Skin of body (tissue), 2 donors: ENCODE measurements around the gene APOC1. TPM values are rescaled to one million over a fixed set of nuclear protein-coding genes. Genes with fewer than 3 reads are reported as not detected.
A peak's percentile ranks its signal among the peaks of the same experiment; 100 is the strongest.
"Not testable (repeated sequence)": the region's sequence is repeated elsewhere in the genome, so short reads cannot be mapped to it uniquely, and the experiment has no call there.

Experiments
- DNase-seq: peaks from one replicate; lab custom pipeline; 2025; lab: John Stamatoyannopoulos, UW
- total RNA-seq: library from RNA; depleted of rRNA; stranded (reverse); fragments of >200 nt; gene quantifications from one replicate; pipeline ENCODE4 v1.2.3, GENCODE V29; 2014

APOC1 gene
- total RNA-seq, result 44.6 TPM

- peak; percentile 84 for DNase-seq
Measured at GRCh38 chr19:44914433-44915206, at the start of gene APOC1. Gene APOC1 (plus strand): TSS chr19:44914608. CDS start chr19:44914892, 284 bp downstream.

- no peak for DNase-seq
Measured at GRCh38 chr19:44865196-44865767, 49.1 kb upstream of the APOC1 start.

DNA sequence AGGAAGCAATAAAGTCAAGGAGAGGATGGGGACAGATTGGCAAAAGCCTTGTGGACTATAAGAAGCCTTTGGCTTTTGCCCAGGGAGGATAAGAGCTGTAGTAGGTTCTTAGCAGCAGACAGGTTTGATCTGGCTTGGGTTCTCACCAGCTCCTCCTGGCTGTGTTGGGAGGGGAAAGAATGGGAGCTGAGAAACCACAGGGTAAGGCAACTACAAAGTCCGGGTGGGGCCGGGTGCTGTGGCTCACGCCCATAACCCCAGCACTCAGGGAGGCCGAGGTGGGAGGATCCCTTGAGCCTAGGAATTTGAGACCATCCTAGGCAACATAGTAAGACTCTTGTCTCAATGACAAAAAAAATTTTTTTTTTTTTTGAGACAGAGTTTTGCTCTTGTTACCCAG lies 47.7 kb upstream of the APOC1 start:
- no peak for DNase-seq

- DNase-seq, result no peak
Measured at GRCh38 chr19:44867578-44867977, 46.8 kb upstream of the APOC1 start.

GRCh38 chr19:44869733-44870470 lies 44.5 kb upstream of the APOC1 start:
- no peak for DNase-seq

DNA sequence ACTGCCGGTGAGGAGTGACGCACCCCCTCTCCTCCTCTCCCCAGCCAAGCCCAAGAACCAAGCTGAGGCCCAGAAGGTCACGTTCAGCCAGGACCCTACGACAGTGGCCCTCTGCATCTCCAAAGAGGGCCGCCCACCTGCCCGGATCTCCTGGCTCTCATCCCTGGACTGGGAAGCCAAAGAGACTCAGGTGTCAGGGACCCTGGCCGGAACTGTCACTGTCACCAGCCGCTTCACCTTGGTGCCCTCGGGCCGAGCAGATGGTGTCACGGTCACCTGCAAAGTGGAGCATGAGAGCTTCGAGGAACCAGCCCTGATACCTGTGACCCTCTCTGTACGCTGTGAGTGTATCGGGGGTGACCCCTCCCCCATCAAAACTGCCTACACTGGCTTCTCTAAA lies 42.6 kb upstream of the APOC1 start:
- DNase-seq, result no peak

DNA sequence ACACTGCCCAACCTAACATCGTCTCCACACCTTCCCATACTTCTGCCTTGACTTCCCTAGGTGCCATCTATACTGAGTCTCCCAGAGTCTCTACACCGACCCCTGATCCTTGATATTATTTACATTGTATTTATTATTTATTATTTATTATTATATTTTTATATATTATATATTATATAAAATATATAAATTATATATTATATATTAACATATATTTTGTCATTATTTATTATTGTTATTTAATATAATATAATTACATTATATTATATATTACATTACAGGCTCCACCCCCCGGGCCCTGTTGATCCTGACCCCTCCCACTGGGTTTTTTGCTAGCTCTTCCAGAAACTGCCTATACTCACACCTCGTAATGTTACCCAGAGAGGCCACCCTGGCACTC lies 41.7 kb upstream of the APOC1 start:
- DNase-seq, result no peak

- DNase-seq, result no peak
Measured at GRCh38 chr19:44874317-44874716, 40.1 kb upstream of the APOC1 start.

- DNase-seq, result no peak
Measured at GRCh38 chr19:44875666-44876451, 38.5 kb upstream of the APOC1 start.

DNA sequence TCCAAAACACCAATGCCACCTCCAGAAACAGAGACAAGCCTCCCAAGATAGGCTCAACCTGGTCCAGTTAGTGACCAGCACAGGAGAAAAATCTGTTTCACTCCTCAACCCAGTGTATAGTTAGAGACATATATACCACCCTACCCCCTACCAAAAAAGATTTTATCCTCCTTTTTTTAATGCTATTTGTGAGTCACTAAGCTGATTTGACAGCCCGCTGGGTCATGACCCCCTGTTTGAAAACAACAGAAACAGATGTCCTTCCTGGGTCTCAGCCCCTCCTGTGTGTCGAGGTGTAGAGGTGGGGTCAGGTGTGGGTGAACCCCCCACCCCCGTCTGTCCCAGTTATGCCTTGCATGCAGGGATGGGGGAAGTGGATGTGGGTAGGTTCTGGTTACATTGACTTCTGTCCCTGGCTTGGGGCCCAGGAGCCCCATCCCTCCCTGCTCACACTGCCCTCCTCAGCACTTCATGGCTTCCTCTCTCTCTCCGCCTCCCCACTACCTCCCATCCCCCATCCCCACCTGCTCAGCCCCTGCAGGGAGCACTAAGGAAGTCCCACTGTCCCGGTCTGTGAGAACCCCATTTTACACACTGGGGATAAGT lies 37.4 kb upstream of the APOC1 start:
- DNase-seq, result no peak

- no peak for DNase-seq
Measured at GRCh38 chr19:44878120-44878865, 36.1 kb upstream of the APOC1 start.

DNA sequence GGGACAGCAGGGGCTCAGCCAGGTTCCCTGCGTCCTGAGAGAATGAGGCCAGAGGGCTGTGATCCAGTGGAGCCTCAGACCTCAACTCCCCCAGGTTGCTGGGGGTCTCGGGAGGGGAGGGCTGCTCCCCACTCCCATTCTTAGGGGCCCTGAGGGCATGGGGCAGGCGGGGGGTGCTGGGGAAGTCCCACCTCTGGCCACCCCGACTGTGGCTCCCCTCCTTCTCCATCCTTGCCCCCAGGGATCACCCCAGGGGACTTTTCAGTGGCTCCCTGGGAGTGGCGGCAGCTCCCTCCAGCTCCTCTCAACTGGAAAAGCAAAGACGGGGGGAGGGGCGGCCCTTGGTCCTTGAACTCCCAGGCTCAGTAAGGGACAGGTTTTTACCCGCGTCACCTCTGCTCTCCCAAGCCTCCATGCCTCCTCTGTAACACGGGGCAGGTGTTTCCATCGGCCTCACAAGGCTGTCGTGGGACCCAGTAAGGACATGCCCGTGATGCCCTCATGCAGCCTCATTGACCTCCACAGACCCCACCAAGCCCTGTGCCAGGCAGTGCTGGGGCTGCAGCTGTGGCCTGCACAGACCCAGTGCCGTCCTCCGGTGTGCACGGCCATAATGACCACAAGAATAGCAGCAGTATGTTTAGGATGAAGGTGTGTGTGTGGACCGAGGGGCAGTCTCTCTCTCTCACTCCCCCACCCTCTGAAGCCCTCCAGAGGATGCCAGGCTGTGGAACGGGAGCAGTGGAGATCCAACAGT lies 34.9 kb upstream of the APOC1 start:
- no peak for DNase-seq

- no peak for DNase-seq
Measured at GRCh38 chr19:44882063-44882462, 32.3 kb upstream of the APOC1 start.

- DNase-seq, result not testable (repeated sequence)
Measured at GRCh38 chr19:44882619-44883397, 31.6 kb upstream of the APOC1 start.

DNA sequence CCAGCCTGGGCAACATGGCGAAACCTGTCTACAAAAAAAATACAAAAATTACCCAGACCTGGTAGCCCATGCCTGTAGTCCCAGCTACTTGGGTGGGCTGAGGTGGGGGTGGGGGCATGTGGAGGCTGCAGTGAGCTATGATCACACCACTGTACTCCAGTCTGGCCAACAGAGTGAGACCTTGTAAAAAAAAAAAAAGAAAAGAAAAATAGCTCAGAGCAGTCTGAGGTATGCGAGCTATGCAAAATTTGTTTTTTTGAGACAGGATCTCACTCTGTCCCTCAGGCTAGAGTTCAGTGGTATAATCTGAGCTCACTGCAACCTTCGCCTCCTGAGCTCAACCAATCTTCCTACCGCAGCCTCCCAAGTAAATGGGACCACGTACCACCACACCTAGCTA lies 30.5 kb upstream of the APOC1 start:
- no peak for DNase-seq

GRCh38 chr19:44884566-44884965 lies 29.8 kb upstream of the APOC1 start:
- no peak for DNase-seq

- DNase-seq, result no peak
Measured at GRCh38 chr19:44886141-44886540, 28.3 kb upstream of the APOC1 start.

- no peak for DNase-seq
Measured at GRCh38 chr19:44887648-44888047, 26.8 kb upstream of the APOC1 start.

DNA sequence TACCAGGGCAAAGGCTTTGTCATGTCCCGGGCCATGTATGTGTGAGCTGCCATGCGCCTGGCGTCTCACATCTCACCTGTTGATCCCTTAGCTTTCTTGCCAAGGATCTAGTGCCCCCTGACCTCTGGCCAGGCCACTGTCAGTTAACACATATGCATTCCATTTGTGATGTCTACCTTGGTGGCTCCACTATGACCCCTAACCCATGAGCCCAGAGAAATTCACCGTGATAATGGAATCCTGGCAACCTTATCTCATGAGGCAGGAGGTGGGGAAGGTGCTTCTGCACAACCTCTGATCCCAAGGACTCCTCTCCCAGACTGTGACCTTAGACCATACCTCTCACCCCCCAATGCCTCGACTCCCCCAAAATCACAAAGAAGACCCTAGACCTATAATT lies 26.1 kb upstream of the APOC1 start:
- DNase-seq, result not testable (repeated sequence)
